Non-pigmented ciliary epithelial cell (primary cell): ENCODE data around the gene ARID1B.
A peak's percentile ranks its signal among the peaks of the same experiment; 100 is the strongest.

Experiments
- DNase-seq: peaks from one replicate; pipeline ENCODE4 v3.0.0-alpha.2; 2010; ENCODE audit warnings: low read depth

The ARID1B gene

GRCh38 chr6:157159348-157159747 lies 382.2 kb downstream of the ARID1B start:
- DNase-seq = no peak

- DNase-seq = no peak
These were observed 384.7 kb downstream of the ARID1B start for GRCh38 chr6:157161912-157162311.

DNA sequence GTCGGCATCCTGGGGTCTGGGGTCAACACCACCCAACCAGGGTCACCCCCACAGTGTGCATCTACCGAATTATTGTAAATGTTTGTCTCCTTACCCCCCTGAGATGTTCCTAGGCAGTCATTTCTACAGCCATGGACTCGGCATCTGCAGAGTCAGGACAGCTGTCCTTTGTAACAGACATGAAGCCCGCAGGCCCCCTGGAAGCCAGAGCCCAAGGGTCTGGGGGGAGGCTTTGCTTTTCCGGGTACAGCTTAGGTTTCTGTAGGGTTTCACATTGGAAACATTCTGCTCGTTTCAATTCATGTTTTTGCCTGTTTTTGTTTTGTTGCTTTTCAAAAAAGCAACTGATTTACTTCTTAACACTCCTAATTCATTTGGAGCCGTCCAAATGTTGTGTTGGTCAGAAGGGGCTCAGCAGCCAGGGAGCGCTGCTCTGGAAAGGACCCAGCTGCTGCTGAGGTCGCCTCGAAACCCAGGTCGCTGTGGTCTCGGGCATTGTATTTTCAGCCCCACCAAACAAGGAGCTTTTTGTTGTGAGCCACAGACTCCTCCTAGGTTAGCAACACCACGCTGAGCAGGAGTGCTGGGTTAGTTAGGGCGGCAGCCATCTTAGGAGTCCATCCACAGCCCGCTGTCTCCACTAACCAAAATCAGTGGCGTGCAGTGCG lies 385.7 kb downstream of the ARID1B start:
- no peak for DNase-seq

DNA sequence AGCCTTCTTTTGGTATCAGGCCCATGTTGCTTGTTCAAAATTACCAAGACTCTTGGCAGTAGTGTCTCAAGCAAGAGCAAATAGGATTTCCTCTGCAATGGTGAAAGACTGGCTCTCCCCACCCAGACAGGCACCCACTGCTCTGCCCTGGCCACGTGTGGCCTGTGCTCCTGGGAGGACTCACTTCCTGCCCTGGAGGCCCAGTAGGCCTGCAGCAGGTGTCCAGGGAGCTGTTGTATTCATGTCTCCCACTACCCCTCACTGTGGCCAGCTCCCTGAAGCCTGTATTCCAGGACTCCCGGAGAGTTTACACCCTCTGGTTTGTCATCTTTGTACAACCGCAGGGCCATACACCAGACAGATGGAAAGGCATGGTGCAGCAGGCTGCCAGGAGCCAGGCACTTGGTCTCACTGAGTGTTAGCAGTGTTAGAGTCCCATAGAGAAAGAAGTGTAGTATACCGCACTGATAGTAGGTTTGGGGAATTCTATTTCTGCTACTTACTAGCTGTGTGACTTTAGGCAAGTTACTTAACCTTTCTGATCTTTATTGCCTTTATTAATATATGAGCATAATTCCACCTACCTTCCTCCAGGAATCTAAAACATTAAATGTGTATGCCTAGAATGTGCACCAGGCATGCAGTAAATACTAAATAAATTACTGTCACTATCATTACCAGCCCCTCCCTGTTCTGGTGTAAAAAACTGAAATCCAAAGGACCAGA lies 386.4 kb downstream of the ARID1B start:
- no peak for DNase-seq

GRCh38 chr6:157164972-157165371 lies 387.8 kb downstream of the ARID1B start:
- no peak for DNase-seq

- no peak for DNase-seq
These were observed 389.6 kb downstream of the ARID1B start for GRCh38 chr6:157166784-157167183.

GRCh38 chr6:157167837-157168236 lies 390.7 kb downstream of the ARID1B start:
- no peak for DNase-seq

DNA sequence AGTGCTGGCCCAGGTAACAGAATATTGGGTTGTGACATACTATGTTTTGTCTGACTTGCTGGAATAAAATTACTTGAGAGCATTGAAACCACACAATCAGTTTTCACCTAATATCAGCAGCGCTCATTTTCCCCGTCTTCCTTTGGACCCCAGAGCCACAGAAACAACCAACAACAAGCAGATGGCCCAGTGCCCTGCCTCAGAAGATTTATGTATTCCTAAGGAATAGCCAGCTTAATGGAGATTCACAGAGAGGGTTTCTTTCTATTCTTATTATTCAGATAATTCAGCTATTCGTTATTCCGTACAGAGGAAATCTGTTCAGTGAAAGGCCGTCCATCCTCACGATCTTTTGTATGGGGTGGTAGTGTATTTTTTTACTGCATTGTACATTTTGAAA lies 391.3 kb downstream of the ARID1B start:
- no peak for DNase-seq

DNA sequence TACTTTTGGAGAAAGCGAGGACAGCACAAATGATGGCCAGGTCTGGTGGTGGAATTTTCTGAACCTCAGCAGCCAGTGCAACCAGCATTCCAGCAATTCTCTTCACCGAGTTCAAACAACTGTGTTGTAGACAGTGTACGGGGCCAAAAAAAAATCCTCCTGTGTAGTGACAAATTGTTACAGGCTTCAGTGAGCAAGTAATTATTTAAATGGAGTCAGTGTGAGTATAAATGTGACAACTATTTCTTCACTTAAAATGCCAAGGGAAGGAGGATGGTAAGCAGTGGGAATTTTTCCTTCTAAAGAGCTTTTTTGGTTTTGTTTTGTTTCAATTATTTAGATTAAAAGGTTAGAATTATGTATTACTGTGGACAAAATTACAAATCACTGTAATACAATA lies 392.0 kb downstream of the ARID1B start:
- DNase-seq = no peak

DNA sequence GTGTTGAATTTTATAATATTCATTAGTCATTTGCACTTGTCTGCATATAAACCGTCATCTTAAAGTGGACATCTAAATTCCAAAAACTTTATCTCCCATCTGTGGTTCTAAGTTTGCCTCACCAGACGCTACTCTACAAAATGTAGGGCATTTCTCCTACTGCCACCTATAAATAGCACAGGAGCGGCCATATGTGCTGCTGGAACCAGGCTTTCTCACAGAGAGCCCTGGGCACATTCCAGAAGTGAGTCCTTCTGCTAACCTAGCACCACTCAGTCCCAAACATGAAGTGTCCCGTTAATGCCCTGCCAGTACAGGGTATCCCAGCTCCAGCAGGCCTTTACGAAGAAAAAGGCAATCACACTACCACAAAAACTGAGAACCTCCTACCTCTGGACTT lies 392.5 kb downstream of the ARID1B start:
- no peak for DNase-seq

DNA sequence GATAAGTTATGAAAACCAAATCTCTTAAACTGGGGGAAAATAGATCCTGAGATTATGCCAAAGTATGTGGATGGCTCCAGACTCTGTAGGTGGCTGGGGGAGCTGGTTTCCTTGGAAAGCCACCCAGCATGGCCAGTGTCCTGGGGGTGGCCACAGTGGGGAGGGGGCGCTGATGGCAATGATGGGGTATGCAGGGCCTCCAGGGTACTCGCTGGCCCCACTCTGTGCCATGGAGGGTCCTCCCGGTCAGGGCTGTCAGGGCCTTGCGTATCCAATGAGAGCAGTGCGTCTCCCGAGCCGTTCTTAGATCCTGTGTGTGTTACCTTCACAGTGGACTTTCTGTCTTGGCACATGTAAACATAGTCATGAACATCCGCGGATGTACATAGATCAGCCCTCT lies 393.4 kb downstream of the ARID1B start:
- DNase-seq = no peak

DNA sequence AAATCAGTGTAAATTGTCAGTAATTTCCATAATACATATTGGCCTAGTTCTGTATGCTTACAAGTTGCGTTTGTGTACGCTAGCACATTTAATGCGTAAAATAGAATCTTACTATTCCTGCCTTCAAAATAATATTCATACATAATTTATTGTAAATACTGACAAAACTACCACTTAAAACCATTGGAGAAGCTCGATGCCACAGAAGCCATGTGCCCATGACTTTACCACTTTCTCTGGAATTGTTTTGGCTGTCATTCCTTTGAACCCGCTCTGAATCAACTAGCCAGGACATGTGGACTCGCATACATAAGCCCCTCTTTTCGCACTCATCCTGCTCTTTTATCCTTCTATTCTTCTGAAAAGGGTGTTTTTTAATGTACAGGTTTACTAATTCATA lies 394.6 kb downstream of the ARID1B start:
- DNase-seq = no peak

- no peak for DNase-seq
These were observed 395.1 kb downstream of the ARID1B start for GRCh38 chr6:157172231-157172701.

DNA sequence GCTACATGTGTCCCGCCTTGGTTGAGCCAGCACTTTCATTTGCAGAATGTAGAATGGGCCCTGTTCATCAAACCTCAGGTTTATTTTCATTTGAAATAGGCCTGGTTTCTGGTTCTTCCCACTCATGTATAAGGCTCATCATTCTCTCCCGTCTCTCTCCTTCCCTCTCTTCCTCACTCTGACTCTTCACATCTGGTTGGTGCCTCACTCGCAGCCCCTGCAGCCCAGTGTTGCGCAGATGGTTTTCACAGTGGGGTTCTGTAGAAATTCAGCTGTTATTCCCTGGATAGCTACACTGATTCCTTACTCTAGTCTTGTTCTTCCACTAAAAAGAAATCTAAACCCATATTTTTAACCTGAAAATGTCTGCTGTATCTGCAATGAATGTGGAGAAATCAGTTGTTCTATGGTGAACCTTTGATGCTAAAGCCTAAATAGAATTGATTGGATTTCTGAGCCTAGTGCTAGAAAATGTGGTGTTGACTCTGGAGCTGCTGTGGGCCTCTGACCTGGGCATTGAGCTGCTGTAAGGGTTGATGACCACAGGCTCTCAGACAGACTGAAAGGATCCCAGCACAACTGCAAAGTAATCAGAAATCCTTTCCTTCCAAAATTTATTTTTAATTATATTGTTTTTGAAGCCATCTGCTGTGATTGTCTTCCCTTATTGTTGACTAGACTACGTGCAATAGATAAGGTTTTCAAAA lies 395.8 kb downstream of the ARID1B start:
- no peak for DNase-seq

- DNase-seq = no peak
These were observed 396.6 kb downstream of the ARID1B start for GRCh38 chr6:157173776-157174175.

GRCh38 chr6:157174731-157175130 lies 397.6 kb downstream of the ARID1B start:
- DNase-seq = no peak

DNA sequence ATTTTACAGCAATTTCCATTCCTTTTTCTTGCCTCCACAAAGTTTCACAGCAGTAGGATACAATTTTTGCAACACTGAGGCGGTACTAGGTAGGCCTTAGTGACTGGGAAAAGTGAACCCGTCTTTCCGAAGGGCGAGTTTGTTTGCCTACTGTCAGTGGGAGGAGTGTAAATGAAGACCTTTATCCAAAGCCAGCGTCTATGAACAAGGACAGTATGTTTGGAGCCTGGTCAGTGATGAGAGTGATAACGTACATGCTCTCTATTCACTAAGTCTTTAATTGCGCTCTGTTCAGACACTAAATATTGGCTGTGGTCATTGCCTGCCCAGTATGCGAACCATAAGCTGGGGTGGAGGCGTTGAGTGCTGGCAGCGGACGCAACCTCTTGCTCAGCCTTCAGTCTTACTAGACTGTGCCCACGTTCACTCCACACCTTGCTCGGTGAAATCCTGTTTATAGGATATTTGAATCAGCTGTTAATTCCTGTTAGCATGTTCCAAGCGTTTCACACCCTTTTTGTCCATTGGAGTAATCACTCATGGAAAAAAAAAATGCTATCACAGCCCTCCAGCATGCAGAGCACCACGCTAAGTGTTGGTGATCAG lies 400.7 kb downstream of the ARID1B start:
- DNase-seq = no peak

DNA sequence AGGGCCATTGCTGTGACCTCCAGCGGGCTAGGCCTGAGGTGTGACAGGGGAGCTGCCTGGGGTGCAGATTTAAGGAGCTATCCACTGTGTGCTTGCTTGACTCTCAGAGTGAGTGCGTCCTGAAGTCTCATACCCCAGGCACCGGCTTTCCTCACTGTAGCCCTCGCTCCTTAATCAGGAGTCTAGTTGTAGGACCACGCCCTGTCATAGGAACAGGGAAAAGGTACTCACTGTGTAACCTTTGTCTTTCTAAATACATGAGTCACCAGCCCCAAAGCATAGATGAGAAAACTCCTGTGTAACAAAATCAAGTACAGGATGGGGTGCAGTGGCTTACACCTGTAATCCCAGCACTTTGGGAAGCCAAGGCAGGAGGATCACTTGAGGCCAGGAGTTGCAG lies 404.5 kb downstream of the ARID1B start:
- no peak for DNase-seq

- DNase-seq = no peak
These were observed 405.5 kb downstream of the ARID1B start for GRCh38 chr6:157182503-157183264.

DNA sequence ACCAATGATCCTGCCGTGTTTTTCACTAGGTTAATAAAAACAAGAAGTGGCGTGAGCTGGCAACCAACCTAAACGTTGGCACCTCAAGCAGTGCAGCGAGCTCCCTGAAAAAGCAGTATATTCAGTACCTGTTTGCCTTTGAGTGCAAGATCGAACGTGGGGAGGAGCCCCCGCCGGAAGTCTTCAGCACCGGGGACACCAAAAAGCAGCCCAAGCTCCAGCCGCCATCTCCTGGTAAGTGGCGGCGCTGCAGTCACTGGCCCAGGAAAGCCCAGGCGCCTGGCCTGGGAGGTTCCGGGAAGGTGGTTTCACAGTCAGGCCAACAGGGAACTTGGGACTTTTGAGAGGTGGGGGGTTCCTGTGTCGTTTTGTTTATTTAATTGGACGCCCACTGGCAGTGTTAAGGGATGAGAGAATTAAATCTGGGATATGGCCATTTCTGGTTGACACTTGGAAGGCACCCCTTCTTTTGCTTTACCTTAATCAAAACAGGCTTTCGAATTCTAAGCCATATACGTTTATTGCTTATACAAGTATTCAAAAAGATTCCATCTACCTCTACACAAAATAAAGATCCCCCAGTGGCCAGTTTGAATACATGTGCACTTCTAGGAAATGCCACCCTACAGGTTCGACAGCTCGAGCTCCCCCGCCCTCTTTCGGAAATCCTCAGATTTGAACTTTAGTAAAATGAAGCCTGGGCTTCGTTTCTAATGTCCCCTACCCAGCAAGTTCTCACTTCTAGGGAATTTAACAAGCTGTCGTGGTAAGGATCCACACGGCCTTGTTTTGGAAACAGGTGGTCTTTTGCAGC lies 407.2 kb downstream of the ARID1B start:
- DNase-seq = peak; percentile 17

DNA sequence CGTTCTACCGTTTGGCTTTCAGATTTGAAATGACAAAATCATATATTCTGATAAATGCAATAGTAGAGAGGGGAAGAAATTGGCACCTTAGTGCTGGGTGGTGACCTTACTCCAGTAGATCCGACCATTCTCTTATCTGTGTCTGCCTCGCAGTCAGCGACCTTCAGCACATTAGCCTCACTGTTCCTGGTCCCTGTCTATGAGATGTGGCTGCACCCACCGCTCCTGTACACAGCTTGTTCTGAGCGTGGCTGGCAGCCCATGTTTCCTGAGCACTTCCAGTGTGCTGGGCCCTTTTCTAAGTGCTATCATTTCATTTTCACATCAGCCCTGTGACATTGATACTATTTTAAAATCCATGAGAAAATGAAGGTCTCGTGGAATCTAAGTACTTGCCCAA lies 408.0 kb downstream of the ARID1B start:
- no peak for DNase-seq
